ENCODE results near the gene FADS6. TPM values are rescaled to one million over a fixed set of nuclear protein-coding genes. Genes with fewer than 3 reads are reported as not detected.

FADS6 gene
- polyA plus RNA-seq, 3 donors, result not detected

GRCh38 chr17:74893936-74894671 is 671 bp upstream of the FADS6 start:
- peaks cover 5% of the 10 kb centered on the region for H3K4me1 Mint-ChIP-seq
- Histone ChIP-seq H4K20me1 (ENCODE audit: insufficient read depth, low read length) (no peaks in the 10 kb centered on the region), H3K27ac (ENCODE audit: low read depth in 1 of 2, low read length in 2 of 2) (no peak overlapping the region), H3K27me3 (ENCODE audit: control insufficient read depth in 2 of 2, insufficient read depth in 2 of 2, low read length in 2 of 2) (peaks cover 26 to 53% of the 10 kb centered on the region in 2 donors), H3K4me3 (replicated peaks in 1 of 3; ENCODE audit: low read depth in 2 of 3, low read length in 3 of 3) (no peak overlapping the region), H2AFZ (ENCODE audit: insufficient read depth, low read depth, low read length, poor library complexity, severe bottlenecking) (no peak overlapping the region), H3K4me2 (replicated peaks; ENCODE audit: extremely low read depth, low read length, poor library complexity, severe bottlenecking) (no peak overlapping the region), H3K36me3 (replicated peaks in 1 of 2; ENCODE audit: control insufficient read depth in 1 of 2, insufficient read depth in 2 of 2, low read length in 2 of 2) (no peaks in the 10 kb centered on the region), H3K9me3 (replicated peaks in 1 of 2; ENCODE audit: control insufficient read depth in 1 of 2, insufficient read depth in 1 of 2, low read length in 2 of 2) (peaks cover 0 to 18% of the 10 kb centered on the region in 2 donors), H3K4me1 (ENCODE audit: control insufficient read depth in 1 of 2, insufficient read depth in 2 of 2, low read length in 2 of 2) (peaks cover 0 to 12% of the 10 kb centered on the region in 2 donors), H3K79me2 (ENCODE audit: insufficient read depth, low read length) (no peaks in the 10 kb centered on the region), H3K9ac (ENCODE audit: insufficient read depth, low read length, poor library complexity, severe bottlenecking) (no peak overlapping the region)
- peak overlapping the region in 1 of 7 donors; percentile 35 for H3K27ac Mint-ChIP-seq
- H3K27me3 Mint-ChIP-seq (ENCODE audit: low read depth in 3 of 3), result peaks cover 58 to 70% (median 61%) of the 10 kb centered on the region in 3 donors
- DNase-seq, result no peak
- WGBS (ENCODE audit: insufficient coverage), result 37% methylated on average over 16 of the region's 22 CpGs
- peak overlapping the region in 1 of 2 donors; percentile 86 for H3K4me3 Mint-ChIP-seq
- H3K36me3 Mint-ChIP-seq, result peaks cover 0 to 3% of the 10 kb centered on the region in 2 donors
- H3K9me3 Mint-ChIP-seq, result peaks cover 0 to 10% (median 5%) of the 10 kb centered on the region in 7 donors
- TF ChIP-seq CTCF (IDR thresholded peaks at IDR 0.05), result no peak
- intact Hi-C loops (cut with micrococcal nuclease), result no loop called here

GRCh38 chr17:74892013-74892841 is 1.2 kb downstream of the FADS6 start:
- DNase-seq, result no peak
- Histone ChIP-seq H3K9me3 (replicated peaks in 1 of 2; ENCODE audit: control insufficient read depth in 1 of 2, insufficient read depth in 1 of 2, low read length in 2 of 2) (peaks cover 0 to 18% of the 10 kb centered on the region in 2 donors), H3K4me2 (replicated peaks; ENCODE audit: extremely low read depth, low read length, poor library complexity, severe bottlenecking) (no peak overlapping the region), H3K79me2 (ENCODE audit: insufficient read depth, low read length) (no peaks in the 10 kb centered on the region), H3K27ac (ENCODE audit: low read depth in 1 of 2, low read length in 2 of 2) (no peak overlapping the region), H2AFZ (ENCODE audit: insufficient read depth, low read depth, low read length, poor library complexity, severe bottlenecking) (no peak overlapping the region), H4K20me1 (ENCODE audit: insufficient read depth, low read length) (no peaks in the 10 kb centered on the region), H3K36me3 (replicated peaks in 1 of 2; ENCODE audit: control insufficient read depth in 1 of 2, insufficient read depth in 2 of 2, low read length in 2 of 2) (no peaks in the 10 kb centered on the region), H3K9ac (ENCODE audit: insufficient read depth, low read length, poor library complexity, severe bottlenecking) (no peak overlapping the region), H3K4me3 (replicated peaks in 1 of 3; ENCODE audit: low read depth in 2 of 3, low read length in 3 of 3) (no peak overlapping the region), H3K27me3 (ENCODE audit: control insufficient read depth in 2 of 2, insufficient read depth in 2 of 2, low read length in 2 of 2) (peaks cover 26 to 53% of the 10 kb centered on the region in 2 donors), H3K4me1 (ENCODE audit: control insufficient read depth in 1 of 2, insufficient read depth in 2 of 2, low read length in 2 of 2) (peaks cover 0 to 12% of the 10 kb centered on the region in 2 donors)
- no peak overlapping the region for H3K27ac Mint-ChIP-seq
- H3K9me3 Mint-ChIP-seq, result peaks cover 0 to 10% (median 5%) of the 10 kb centered on the region in 7 donors
- intact Hi-C loops (cut with micrococcal nuclease), result no loop called here
- WGBS (ENCODE audit: insufficient coverage), result 69% methylated on average over 17 of the region's 20 CpGs
- H3K4me3 Mint-ChIP-seq, result peak overlapping the region in 1 of 2 donors; percentile 63
- TF ChIP-seq CTCF (IDR thresholded peaks at IDR 0.05), result no peak
- peaks cover 5% of the 10 kb centered on the region for H3K4me1 Mint-ChIP-seq
- H3K36me3 Mint-ChIP-seq, result peaks cover 0 to 3% of the 10 kb centered on the region in 2 donors
- H3K27me3 Mint-ChIP-seq (ENCODE audit: low read depth in 3 of 3), result peaks cover 61 to 68% (median 66%) of the 10 kb centered on the region in 3 donors

Measured in CD14-positive monocyte (primary cell).